Stimulated activated effector memory CD8-positive, alpha-beta T cell treated with anti-CD3 and anti-CD28 coated beads, Interleukin-12 subunit alpha, Interleukin-12 subunit beta, amount 100 ng/mL, for 72 hours (primary cell): Measurements from ENCODE around the gene NFYA.
A peak's percentile ranks its signal among the peaks of the same experiment; 100 is the strongest.

Source experiments
- ATAC-seq: fragments of 150-1000 bp; cut with Tn5 transposase; 2 replicates; pipeline ENCODE4 v1.10.0; 2021
- DNase-seq, 2 donors: peaks; one replicate each; pipeline ENCODE4 v3.0.0; 2021 to 2022; ENCODE audit warnings: low spot score in 2 of 2
- H3K27ac Mint-ChIP-seq: one replicate; pipeline ENCODE4 v1.8.0; 2022; ENCODE audit warnings: mild to moderate bottlenecking, mixed read lengths
- H3K36me3 Mint-ChIP-seq: one replicate; pipeline ENCODE4 v1.8.0; 2022; ENCODE audit warnings: mild to moderate bottlenecking, mixed read lengths
- H3K4me1 Mint-ChIP-seq: one replicate; pipeline ENCODE4 v1.8.0; 2022; ENCODE audit warnings: mixed read lengths
- H3K4me3 Mint-ChIP-seq: one replicate; pipeline ENCODE4 v1.8.0; 2022; ENCODE audit warnings: mild to moderate bottlenecking, mixed read lengths
- H3K9me3 Mint-ChIP-seq: one replicate; pipeline ENCODE4 v1.8.0; 2022; ENCODE audit warnings: mixed read lengths

NFYA gene

DNA sequence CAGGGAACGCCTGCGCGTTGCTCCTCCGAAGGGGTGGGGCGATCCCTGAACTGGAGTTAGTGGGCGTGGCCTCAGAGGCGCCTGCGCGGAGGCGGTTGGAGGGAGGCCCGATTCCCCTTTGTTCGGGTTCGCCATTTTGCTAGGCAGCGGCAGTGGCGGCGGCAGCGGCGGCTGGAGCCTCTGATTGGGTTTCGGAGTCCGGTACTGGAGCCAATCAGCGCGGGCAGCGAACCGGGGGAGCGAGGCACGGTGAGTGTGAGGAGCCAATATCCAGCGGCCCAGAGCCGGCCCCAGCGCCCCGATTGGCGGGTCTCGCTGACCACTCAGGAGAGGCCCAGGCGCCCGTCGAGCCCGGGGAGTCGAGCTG lies at the start of gene NFYA:
TSS of gene NFYA (plus strand) at position 139 of the 367 bp plus-strand sequence. CDS start 6,116 bp downstream, outside the sequence.
- Mint-ChIP-seq H3K4me1 (peaks cover 40% of the 10 kb centered on the region), H3K27ac (peak within 1 kb of the TSS; percentile 98), H3K9me3 (no peaks in the 10 kb centered on the region), H3K36me3 (peaks cover 61% of the 10 kb centered on the region), H3K4me3 (peak within 1 kb of the TSS; percentile 86)
- DNase-seq = peak in 1 of 2 donors; percentile 100
- peak; percentile 83 for ATAC-seq

DNA sequence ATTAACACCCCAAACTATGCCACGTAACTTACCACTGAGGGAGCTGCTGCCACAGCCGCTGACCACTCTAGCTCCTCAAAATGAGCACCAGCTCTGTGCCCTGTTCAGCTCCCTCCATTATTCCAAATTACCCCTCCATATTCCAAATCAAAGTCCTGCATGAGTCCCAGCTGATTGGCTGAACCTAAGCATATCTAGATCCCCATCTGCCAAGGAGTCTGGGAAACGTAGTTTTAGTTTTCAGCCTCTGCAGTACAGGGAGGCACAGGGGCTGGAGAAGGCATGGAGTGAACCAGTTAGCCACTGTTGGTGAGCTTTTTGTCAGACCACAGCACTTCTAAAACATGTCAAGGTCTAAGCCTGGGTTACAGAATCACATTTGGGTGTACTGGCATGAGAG lies 49.7 kb upstream of the NFYA start:
- Mint-ChIP-seq H3K27ac (no peak overlapping the region), H3K9me3 (no peaks in the 10 kb centered on the region), H3K4me3 (no peak overlapping the region), H3K36me3 (peaks cover 5% of the 10 kb centered on the region), H3K4me1 (peaks cover 13% of the 10 kb centered on the region)
- DNase-seq (no peak), ATAC-seq (no peak)

DNA sequence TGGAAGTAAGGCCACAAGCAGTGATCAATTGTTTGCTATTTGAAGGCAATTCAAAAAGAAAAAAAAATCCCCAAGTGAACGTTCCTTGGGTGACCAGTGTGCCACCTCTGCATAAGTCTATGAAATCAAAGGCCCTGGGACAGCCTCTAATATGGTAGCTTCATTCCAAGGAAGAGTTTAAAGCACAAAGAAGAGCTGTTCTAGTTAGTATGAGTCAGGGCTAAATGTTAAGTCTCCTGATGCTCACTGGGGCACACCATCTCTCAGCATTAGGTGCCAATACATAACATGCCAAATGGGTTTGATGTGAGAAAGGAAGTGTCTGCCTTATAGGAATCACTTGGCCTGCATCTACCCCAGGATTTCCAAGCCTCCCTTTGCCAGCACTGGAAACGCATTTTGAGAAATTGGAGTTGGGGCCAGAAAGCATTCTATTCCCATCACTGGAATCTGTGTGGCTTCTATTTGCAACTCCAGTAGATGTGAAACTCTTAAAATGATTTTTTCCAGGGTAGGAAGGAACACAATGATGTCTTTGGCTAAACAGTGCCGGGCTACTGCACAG lies 46.7 kb upstream of the NFYA start:
- ATAC-seq = no peak
- no peak overlapping the region for H3K4me3 Mint-ChIP-seq
- H3K9me3 Mint-ChIP-seq = no peaks in the 10 kb centered on the region
- H3K27ac Mint-ChIP-seq = no peak overlapping the region
- peaks cover 25% of the 10 kb centered on the region for H3K4me1 Mint-ChIP-seq
- H3K36me3 Mint-ChIP-seq = peaks cover 6% of the 10 kb centered on the region
- DNase-seq = no peak

DNA sequence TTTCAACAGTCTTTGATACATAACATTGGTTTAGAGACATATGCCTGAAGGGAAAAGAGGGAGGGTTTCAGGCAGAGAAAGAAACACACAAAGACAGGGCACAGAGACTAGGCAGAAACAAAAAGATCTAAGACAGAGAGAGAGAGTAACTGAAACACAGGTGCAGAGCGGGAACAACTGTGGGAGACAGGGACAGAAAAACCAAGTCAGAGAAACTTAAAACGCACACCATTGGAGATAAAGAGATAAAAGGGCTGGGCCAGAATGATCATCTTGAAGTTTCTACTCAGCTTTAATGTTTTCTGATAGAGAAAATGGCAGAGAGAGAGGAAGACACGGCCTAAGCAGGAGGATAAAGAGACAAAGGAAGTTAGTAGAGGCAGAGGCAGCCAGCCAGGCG lies 45.5 kb upstream of the NFYA start:
- ATAC-seq (no peak), DNase-seq (no peak)
- Mint-ChIP-seq H3K4me3 (peak overlapping the region; percentile 72), H3K4me1 (peaks cover 25% of the 10 kb centered on the region), H3K36me3 (peaks cover 6% of the 10 kb centered on the region), H3K9me3 (no peaks in the 10 kb centered on the region), H3K27ac (peak overlapping the region; percentile 58)

DNA sequence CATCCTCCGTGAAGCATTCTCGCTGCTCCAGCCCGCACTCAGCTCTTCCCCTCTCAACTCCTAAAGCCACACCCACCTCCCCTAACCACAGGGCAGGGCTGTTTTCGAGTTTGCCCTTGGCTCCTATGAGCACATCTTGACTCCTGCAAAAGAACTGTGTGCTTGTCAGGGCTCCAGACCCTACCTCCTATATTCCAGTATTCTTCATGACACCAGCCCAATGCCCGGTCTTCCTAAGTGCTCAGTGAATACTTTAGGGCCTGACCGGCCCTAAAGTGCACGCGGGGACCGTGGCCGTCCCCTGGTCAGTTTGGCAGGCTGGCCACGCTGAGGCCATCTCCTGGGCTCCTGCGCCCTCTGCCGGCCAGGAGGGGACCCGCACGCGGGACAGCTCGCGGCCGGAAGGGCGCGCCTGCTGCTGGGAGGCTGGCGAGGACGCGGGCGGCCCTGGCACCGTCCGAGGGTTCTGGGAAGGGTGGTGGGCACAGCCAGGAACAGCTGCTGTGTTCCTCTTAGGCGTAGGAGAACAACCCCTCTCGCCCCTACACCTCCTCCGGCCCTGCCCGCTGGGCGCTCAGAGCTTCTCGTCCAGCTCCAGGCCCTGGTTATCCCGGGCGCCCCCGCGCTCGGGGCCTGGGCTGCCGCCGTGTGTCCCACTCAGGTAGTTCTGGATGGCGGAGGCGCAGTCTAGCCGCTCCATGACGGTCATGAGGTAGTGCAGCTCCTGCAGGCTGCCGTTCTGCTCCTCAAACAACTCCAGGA lies 44.8 kb upstream of the NFYA start:
- Mint-ChIP-seq H3K4me3 (peak overlapping the region; percentile 72), H3K36me3 (peaks cover 6% of the 10 kb centered on the region), H3K27ac (peak overlapping the region; percentile 58), H3K4me1 (peaks cover 25% of the 10 kb centered on the region), H3K9me3 (no peaks in the 10 kb centered on the region)
- peak; percentile 91 to 93 for DNase-seq
- ATAC-seq = peak; percentile 90

DNA sequence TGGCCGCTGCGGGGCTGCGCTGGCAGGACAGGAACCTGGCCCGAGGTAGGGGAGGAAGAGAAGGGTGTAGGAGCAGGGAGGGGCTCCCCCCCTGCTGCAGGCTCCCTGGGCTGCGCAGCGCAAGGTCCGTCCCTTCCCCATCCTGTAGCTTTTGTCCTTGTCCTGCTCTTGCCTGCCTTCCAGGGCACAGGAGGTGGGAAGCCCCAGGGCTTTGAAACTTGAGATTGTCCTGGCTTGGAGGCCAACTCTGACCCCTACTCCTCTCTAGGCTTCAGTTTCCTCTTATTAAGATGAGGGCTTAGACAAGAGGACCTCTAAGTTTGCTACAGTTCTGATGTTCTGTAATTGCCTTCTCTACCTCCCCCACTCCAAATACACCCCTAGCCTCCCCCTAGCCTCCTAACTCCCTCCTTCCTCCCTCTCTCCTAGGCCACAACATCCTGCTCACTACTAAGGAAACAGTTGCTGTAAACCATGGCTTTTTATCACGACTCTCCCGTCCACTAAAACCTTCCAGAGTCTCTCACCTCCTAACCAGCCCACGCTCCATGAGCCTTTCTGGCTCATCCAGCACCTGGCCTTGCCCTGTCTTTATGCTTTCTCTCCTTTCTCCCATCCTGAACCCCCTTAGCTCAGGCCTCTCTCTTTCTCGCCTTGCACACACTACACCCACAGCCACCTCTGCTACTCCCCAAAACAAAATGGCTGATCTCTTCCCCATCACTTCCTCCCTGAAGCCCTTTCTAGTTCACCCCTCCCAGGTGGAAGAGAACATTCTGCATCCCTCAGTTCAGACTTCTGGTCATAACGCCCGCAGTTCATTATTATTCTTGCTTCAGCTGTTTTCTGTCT lies 44.0 kb upstream of the NFYA start:
- ATAC-seq = peak; percentile 59
- Mint-ChIP-seq H3K27ac (peak overlapping the region; percentile 58), H3K36me3 (peaks cover 6% of the 10 kb centered on the region), H3K4me3 (peak overlapping the region; percentile 72), H3K9me3 (no peaks in the 10 kb centered on the region), H3K4me1 (peaks cover 25% of the 10 kb centered on the region)
- no peak for DNase-seq

DNA sequence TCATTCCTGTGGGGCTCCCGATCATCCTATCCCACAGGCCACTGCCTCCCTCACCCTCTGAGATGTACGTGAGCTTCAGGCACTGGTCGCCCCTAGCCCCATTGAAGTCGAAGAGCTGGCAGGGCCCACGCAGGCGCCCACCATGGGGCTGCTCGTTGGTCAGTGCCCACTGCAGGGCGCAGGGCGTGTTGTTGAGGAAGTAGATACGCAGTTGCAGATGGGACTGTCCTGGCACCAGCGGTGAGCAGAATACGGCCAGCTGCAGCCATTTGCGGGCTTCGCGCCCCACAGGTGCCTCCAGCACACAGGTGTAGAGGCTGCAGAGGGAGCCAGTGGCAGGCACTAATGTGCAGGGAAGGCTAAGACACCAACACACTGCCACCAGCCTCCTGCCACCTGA lies 39.9 kb upstream of the NFYA start:
- no peak for ATAC-seq
- Mint-ChIP-seq H3K4me3 (no peak overlapping the region), H3K36me3 (peaks cover 3% of the 10 kb centered on the region), H3K9me3 (no peaks in the 10 kb centered on the region), H3K27ac (peak overlapping the region; percentile 0), H3K4me1 (peaks cover 15% of the 10 kb centered on the region)
- no peak for DNase-seq

DNA sequence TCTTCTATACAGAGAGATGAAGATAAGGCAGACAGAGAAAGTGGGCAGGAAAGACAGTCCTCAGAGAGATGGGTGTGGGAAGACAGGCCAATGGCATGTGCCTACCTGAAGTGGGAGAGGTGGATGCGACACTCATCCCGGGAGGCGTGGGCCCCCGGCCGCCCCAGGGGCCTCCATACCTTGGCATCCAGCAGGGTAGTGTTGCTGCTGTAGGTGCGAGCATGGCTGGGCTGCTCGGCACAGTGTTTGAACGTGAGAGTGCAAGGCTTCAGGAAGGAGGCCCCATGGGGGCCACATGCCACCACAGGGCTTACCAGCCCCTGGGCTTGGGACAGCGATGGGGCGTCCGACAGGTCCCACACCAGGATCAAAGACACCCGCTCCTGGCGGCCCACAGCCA lies 39.0 kb upstream of the NFYA start:
- DNase-seq (no peak), ATAC-seq (no peak)
- H3K4me1 Mint-ChIP-seq = peaks cover 6% of the 10 kb centered on the region
- no peaks in the 10 kb centered on the region for H3K9me3 Mint-ChIP-seq
- no peaks in the 10 kb centered on the region for H3K36me3 Mint-ChIP-seq
- no peak overlapping the region for H3K4me3 Mint-ChIP-seq
- H3K27ac Mint-ChIP-seq = peak overlapping the region; percentile 0

DNA sequence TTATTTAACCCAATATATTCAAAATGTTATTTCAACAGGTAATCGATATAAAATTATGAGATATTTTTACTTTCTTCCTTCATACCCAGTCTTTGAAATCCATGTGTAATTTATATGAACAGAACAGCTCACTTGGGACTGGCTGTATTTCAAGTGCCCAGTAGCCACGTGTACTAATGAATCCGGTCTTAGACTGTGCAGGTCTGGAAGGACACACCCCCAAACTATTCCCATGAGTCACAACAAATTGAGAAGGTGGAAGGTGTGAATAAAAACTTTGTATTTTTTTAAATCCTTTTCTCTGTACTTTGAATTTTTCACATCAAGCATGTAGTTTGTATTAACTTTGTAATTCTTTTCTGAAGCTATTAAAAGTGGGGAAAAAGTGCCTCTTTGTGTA lies 36.6 kb upstream of the NFYA start:
- no peaks in the 10 kb centered on the region for H3K36me3 Mint-ChIP-seq
- ATAC-seq (no peak), DNase-seq (no peak)
- no peak overlapping the region for H3K4me3 Mint-ChIP-seq
- H3K9me3 Mint-ChIP-seq = no peaks in the 10 kb centered on the region
- no peaks in the 10 kb centered on the region for H3K4me1 Mint-ChIP-seq
- H3K27ac Mint-ChIP-seq = no peak overlapping the region

DNA sequence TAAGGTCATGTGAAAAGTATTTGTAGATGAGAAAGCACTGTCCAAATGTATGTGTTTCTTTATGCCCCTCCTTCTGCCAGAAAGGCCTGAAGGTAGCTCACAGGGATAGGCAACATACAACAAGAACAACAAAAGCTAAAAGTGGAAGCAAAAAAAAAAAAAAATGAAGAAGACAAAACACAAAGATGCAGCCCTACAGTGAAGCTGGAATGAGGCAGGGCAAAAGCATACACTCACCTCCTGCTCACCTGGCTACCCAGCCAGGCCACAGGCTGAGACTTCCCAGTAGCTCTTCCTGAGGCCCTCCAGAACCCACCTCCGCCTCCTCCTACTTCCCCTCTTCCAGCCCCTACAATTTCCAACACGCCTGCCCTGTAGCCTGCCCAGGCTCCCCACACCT lies 36.2 kb upstream of the NFYA start:
- peak overlapping the region; percentile 56 for H3K27ac Mint-ChIP-seq
- H3K9me3 Mint-ChIP-seq = no peaks in the 10 kb centered on the region
- H3K4me3 Mint-ChIP-seq = no peak overlapping the region
- no peak for DNase-seq
- H3K4me1 Mint-ChIP-seq = no peaks in the 10 kb centered on the region
- ATAC-seq = no peak
- H3K36me3 Mint-ChIP-seq = no peaks in the 10 kb centered on the region

DNA sequence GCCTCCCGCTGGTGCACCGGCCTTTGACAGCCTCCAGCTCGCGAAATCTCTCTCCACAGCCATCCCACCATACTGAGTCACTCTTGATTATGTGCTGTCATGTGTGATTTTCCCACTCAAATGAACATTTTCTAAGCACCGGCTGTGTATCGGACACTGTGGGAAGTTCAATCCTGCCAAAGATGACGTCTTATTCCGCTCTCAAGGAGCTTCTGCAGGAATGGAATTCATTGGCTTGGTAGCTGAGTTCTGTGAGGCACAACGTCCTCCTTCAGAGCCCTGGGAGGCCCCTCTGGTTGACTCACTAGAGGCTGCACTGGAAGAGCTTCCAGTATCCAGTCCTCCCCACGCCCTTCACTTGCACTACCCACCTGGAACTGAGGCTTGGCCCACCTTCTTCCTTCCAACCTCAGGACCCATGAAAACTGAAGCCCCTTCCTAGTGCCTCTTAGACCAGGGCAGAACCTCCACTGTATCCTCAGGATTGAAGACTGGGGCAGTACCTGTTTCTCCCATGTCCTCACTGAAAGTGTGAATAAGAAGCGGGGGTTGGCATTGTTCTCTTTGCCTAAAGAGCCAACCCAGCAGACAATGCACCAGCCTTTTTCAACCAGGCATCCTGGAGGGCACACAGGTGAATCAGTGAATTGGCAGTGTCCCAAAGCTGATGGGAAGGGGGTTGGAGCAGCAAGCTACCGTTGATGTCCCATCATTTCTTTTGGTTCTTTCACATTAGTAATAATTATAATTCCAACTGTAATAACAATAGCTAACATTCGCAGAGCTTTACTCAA lies 35.5 kb upstream of the NFYA start:
- DNase-seq (no peak), ATAC-seq (no peak)
- no peak overlapping the region for H3K4me3 Mint-ChIP-seq
- H3K27ac Mint-ChIP-seq = peak overlapping the region; percentile 56
- no peaks in the 10 kb centered on the region for H3K4me1 Mint-ChIP-seq
- H3K9me3 Mint-ChIP-seq = no peaks in the 10 kb centered on the region
- H3K36me3 Mint-ChIP-seq = no peaks in the 10 kb centered on the region

DNA sequence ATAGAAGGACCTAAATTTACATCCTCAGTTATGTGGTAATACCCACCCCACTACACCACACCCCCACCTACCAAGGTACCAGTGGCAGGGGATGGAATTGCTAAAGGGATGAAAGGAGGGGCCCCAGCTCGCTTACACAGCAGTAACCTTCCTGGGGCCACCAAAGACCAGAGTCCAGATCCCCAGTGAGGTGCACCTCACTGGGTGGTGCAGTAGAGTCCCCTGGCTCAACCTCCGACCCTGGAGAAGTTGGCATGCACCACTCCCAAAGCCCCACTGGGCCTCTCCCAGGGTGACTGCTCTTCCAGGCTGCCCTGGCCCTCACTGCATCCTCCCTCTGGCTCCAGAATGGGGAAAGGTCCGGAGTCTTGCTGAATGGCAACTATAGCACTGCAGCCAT lies 34.6 kb upstream of the NFYA start:
- H3K36me3 Mint-ChIP-seq = no peaks in the 10 kb centered on the region
- no peak overlapping the region for H3K4me3 Mint-ChIP-seq
- no peaks in the 10 kb centered on the region for H3K4me1 Mint-ChIP-seq
- H3K27ac Mint-ChIP-seq = no peak overlapping the region
- no peaks in the 10 kb centered on the region for H3K9me3 Mint-ChIP-seq
- DNase-seq (no peak), ATAC-seq (no peak)

DNA sequence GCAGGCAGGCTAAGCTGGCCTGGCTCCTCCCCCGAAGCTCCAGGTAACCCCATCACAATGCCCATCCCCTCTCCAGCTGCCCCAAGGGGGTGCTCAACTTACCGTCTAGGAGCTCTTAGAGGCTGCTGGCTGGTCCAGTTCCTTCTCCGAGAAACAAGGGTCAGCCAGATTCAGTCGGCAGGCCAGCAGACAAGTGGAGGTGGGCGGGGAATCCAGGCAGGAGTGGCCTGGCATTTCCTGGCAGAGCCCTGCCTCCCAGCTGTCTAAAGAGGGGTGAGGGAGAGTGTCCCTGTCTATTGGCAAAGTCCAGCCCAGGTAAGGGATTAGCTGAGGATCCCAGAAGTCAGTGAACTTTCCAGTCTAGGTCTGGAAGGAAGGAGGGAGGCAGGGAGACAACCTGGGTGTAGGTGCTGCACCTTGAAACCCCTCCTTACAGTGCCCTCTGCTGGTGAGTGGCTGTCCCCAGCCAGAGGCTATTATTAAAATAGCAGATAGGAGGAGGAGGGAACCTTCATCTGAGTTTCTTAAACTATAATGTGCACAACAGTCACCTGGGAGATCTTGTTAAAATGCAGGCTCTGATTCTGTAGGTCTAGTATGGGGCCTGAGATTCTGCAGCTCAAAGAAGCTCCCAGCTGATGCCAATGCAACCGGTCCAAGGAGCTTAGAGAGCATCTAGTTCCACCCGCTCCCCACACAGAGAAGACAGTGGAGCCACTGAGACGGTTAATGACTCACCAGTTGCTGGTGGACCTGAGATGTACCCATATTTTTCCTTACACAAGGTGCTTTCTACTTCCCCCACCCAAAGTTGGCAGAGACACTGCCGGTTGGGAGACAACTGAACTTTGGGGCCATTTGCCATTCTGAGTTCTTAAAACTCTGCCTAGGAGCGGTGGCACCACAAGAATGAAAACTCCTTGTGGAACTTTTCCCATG lies 33.4 kb upstream of the NFYA start, which contains the start of gene UNC5CL:
TSS of gene UNC5CL (minus strand) at position 162 of the 939 bp plus-strand sequence. CDS start 4,147 bp downstream, outside the sequence.
- no peak within 1 kb of the TSS for H3K27ac Mint-ChIP-seq
- peak; percentile 21 to 67 for DNase-seq
- H3K4me3 Mint-ChIP-seq = no peak within 1 kb of the TSS

More for the DNA sequence above, 33.4 kb upstream of the NFYA start, which contains the start of gene UNC5CL:
- Mint-ChIP-seq H3K36me3 (no peaks in the 10 kb centered on the region), H3K4me1 (no peaks in the 10 kb centered on the region), H3K9me3 (no peaks in the 10 kb centered on the region)
- ATAC-seq = peak; percentile 52
